ENCODE measurements around the gene SHISAL2A.

Gene SHISAL2A

DNA sequence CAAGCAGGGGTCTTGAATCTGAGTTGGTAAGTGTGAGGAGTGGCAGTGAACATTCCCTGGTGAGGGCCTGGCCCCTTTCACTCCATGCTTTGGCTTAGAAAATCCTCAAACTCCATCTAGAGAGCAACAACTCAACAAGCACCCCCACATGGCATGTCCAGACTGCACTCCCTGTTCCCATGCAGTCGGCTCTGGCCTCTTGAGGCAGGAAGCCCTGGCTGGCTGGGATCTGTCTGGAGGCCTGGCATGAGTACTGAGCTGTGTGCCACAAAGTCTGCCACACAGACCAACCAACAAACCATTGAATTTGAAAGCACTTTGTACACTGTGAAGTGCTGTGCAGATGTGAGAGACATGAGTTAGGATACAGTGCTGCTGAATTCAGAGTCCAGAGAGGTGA lies 40.0 kb downstream of the SHISAL2A start:
- 0% methylated on average over 1 of the region's 1 CpG for WGBS, 2 experiments (ENCODE audit: insufficient coverage in 2 of 2)
- no peaks in the 10 kb centered on the region for H3K36me3 ChIP-seq (ENCODE audit: control insufficient read depth, insufficient read depth, low read length)
- H3K4me1 ChIP-seq (ENCODE audit: control insufficient read depth, insufficient read depth, low read length, poor library complexity, severe bottlenecking): peaks cover 22% of the 10 kb centered on the region
- H3K27ac ChIP-seq (ENCODE audit: low read depth, low read length, severe bottlenecking): peak overlapping the region; percentile 66
- no peak overlapping the region for H3K4me3 ChIP-seq (ENCODE audit: extremely low read depth, insufficient read depth, low read length, poor library complexity, severe bottlenecking)
- H3K9me3 ChIP-seq (ENCODE audit: control insufficient read depth, low read length): no peaks in the 10 kb centered on the region

DNA sequence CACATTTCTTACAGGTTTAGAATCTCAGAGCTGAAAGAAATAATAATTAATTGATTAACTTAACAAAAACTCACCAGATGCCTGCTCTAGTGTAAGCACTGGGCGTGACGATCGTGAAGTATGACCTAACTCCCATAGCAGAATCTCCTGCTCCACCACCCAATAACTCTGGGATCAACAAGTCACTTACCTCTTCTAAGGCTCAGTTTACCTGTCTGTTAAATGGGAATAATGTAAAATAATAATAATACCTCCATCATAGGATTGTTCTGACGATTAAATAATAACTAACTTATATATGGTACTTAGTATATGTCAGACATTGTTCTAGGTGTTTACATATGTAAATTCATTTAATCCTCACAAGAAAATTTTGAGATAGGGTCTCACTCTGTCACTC lies 40.5 kb downstream of the SHISAL2A start:
- no peak overlapping the region for H3K27ac ChIP-seq (ENCODE audit: low read depth, low read length, severe bottlenecking)
- no peaks in the 10 kb centered on the region for H3K9me3 ChIP-seq (ENCODE audit: control insufficient read depth, low read length)
- peaks cover 22% of the 10 kb centered on the region for H3K4me1 ChIP-seq (ENCODE audit: control insufficient read depth, insufficient read depth, low read length, poor library complexity, severe bottlenecking)
- no peaks in the 10 kb centered on the region for H3K36me3 ChIP-seq (ENCODE audit: control insufficient read depth, insufficient read depth, low read length)
- WGBS, 2 experiments (ENCODE audit: insufficient coverage in 2 of 2): no CpG with 5 or more reads among the region's 4 CpGs
- H3K4me3 ChIP-seq (ENCODE audit: extremely low read depth, insufficient read depth, low read length, poor library complexity, severe bottlenecking): no peak overlapping the region

GRCh38 chr1:52674497-52675384 lies 41.8 kb downstream of the SHISAL2A start:
- peak overlapping the region; percentile 91 for H3K27ac ChIP-seq (ENCODE audit: low read depth, low read length, severe bottlenecking)
- WGBS, 2 experiments (ENCODE audit: insufficient coverage in 2 of 2): 45 to 67% methylated on average over 3 to 4 of the region's 6 CpGs
- H3K4me3 ChIP-seq (ENCODE audit: extremely low read depth, insufficient read depth, low read length, poor library complexity, severe bottlenecking): no peak overlapping the region
- H3K4me1 ChIP-seq (ENCODE audit: control insufficient read depth, insufficient read depth, low read length, poor library complexity, severe bottlenecking): peaks cover 28% of the 10 kb centered on the region
- no peaks in the 10 kb centered on the region for H3K36me3 ChIP-seq (ENCODE audit: control insufficient read depth, insufficient read depth, low read length)
- no peaks in the 10 kb centered on the region for H3K9me3 ChIP-seq (ENCODE audit: control insufficient read depth, low read length)

GRCh38 chr1:52676249-52676903 lies 43.4 kb downstream of the SHISAL2A start:
- H3K27ac ChIP-seq (ENCODE audit: low read depth, low read length, severe bottlenecking): no peak overlapping the region
- H3K4me3 ChIP-seq (ENCODE audit: extremely low read depth, insufficient read depth, low read length, poor library complexity, severe bottlenecking): no peak overlapping the region
- no peaks in the 10 kb centered on the region for H3K9me3 ChIP-seq (ENCODE audit: control insufficient read depth, low read length)
- peaks cover 28% of the 10 kb centered on the region for H3K4me1 ChIP-seq (ENCODE audit: control insufficient read depth, insufficient read depth, low read length, poor library complexity, severe bottlenecking)
- WGBS, 2 experiments (ENCODE audit: insufficient coverage in 2 of 2): 74 to 83% methylated on average over 7 of the region's 8 CpGs
- no peaks in the 10 kb centered on the region for H3K36me3 ChIP-seq (ENCODE audit: control insufficient read depth, insufficient read depth, low read length)

GRCh38 chr1:52677076-52677806 lies 44.3 kb downstream of the SHISAL2A start:
- Histone ChIP-seq H3K4me3 (ENCODE audit: extremely low read depth, insufficient read depth, low read length, poor library complexity, severe bottlenecking) (no peak overlapping the region), H3K9me3 (ENCODE audit: control insufficient read depth, low read length) (no peaks in the 10 kb centered on the region), H3K27ac (ENCODE audit: low read depth, low read length, severe bottlenecking) (no peak overlapping the region), H3K4me1 (ENCODE audit: control insufficient read depth, insufficient read depth, low read length, poor library complexity, severe bottlenecking) (peaks cover 28% of the 10 kb centered on the region), H3K36me3 (ENCODE audit: control insufficient read depth, insufficient read depth, low read length) (no peaks in the 10 kb centered on the region)
- 93 to 96% methylated on average over 4 of the region's 6 CpGs for WGBS, 2 experiments (ENCODE audit: insufficient coverage in 2 of 2)

DNA sequence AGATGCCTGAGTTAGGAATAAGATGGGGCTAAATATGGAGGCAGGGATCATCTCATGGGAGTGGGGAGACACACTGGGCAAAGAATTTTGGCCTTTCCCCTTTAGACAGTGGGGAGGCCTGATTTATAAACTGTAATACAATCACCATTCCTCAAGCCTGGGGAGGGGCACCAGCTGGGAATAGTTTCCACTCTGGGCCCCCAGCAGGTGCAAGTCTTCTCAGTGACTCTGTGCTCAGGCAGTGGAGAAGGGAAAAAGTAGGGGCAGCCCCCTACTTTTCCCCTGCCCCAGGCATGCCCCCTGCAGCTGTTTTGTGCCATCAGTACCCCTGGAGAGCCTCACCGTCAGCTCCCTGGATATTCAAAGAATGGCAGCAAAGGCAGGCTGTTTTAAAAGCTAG lies 46.1 kb downstream of the SHISAL2A start:
- Histone ChIP-seq H3K27ac (ENCODE audit: low read depth, low read length, severe bottlenecking) (no peak overlapping the region), H3K9me3 (ENCODE audit: control insufficient read depth, low read length) (no peaks in the 10 kb centered on the region), H3K4me3 (ENCODE audit: extremely low read depth, insufficient read depth, low read length, poor library complexity, severe bottlenecking) (no peak overlapping the region), H3K36me3 (ENCODE audit: control insufficient read depth, insufficient read depth, low read length) (peaks cover 2% of the 10 kb centered on the region), H3K4me1 (ENCODE audit: control insufficient read depth, insufficient read depth, low read length, poor library complexity, severe bottlenecking) (peaks cover 20% of the 10 kb centered on the region)
- WGBS, 2 experiments (ENCODE audit: insufficient coverage in 2 of 2): 70 to 100% methylated on average over 1 of the region's 1 CpG

GRCh38 chr1:52679498-52679897 lies 46.5 kb downstream of the SHISAL2A start:
- peaks cover 5% of the 10 kb centered on the region for H3K36me3 ChIP-seq (ENCODE audit: control insufficient read depth, insufficient read depth, low read length)
- H3K27ac ChIP-seq (ENCODE audit: low read depth, low read length, severe bottlenecking): no peak overlapping the region
- no peak overlapping the region for H3K4me3 ChIP-seq (ENCODE audit: extremely low read depth, insufficient read depth, low read length, poor library complexity, severe bottlenecking)
- WGBS, 2 experiments (ENCODE audit: insufficient coverage in 2 of 2): 76 to 100% methylated on average over 1 to 2 of the region's 5 CpGs
- H3K4me1 ChIP-seq (ENCODE audit: control insufficient read depth, insufficient read depth, low read length, poor library complexity, severe bottlenecking): peaks cover 16% of the 10 kb centered on the region
- H3K9me3 ChIP-seq (ENCODE audit: control insufficient read depth, low read length): no peaks in the 10 kb centered on the region

DNA sequence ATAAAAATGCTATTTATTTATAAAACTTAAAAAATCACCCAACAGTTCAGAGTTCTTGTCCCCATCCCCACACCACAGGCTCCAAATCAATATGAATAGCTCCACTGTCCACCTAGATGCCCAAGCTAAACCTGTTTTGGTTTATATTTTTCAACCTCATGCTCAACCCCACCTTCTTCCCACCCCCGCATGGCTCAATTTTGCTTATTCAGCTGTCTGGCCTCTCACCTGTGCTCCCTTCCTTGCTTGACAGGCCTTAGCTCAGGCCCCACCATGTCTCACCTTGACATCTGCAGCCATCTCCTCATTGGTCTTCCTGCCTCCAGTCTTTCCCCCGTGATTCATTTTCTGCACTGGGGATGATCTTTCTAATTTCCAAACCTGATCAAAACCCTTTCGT lies 47.4 kb downstream of the SHISAL2A start:
- Histone ChIP-seq H3K4me1 (ENCODE audit: control insufficient read depth, insufficient read depth, low read length, poor library complexity, severe bottlenecking) (peaks cover 11% of the 10 kb centered on the region), H3K4me3 (ENCODE audit: extremely low read depth, insufficient read depth, low read length, poor library complexity, severe bottlenecking) (no peak overlapping the region), H3K9me3 (ENCODE audit: control insufficient read depth, low read length) (no peaks in the 10 kb centered on the region), H3K36me3 (ENCODE audit: control insufficient read depth, insufficient read depth, low read length) (peaks cover 13% of the 10 kb centered on the region), H3K27ac (ENCODE audit: low read depth, low read length, severe bottlenecking) (no peak overlapping the region)
- WGBS, 2 experiments (ENCODE audit: insufficient coverage in 2 of 2): 91 to 100% methylated on average over 3 of the region's 3 CpGs

DNA sequence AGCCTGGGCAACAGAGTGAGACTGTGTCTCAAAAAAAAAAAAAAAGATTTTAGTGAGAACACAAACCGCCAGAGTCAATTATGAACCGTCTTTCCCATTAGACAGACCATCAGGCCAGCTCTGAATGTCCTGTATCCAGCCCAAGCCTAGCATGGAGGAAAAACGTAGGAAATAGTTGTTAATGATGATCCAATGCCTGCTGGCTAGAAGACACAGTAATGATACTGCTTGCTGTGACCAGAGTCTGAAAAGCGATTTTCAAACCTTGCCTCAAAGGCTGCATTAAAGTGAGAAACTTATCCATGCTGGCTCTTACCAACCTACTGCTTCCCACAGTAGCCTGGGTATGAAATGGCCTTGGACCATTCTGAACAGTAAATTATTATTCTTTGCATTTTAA lies 48.2 kb downstream of the SHISAL2A start:
- 92 to 100% methylated on average over 2 of the region's 4 CpGs for WGBS, 2 experiments (ENCODE audit: insufficient coverage in 2 of 2)

GRCh38 chr1:52683367-52683940 lies 50.5 kb downstream of the SHISAL2A start:
- H3K4me1 ChIP-seq (ENCODE audit: control insufficient read depth, insufficient read depth, low read length, poor library complexity, severe bottlenecking): peaks cover 7% of the 10 kb centered on the region
- 90 to 92% methylated on average over 2 to 3 of the region's 4 CpGs for WGBS, 2 experiments (ENCODE audit: insufficient coverage in 2 of 2)
- peaks cover 33% of the 10 kb centered on the region for H3K36me3 ChIP-seq (ENCODE audit: control insufficient read depth, insufficient read depth, low read length)
- no peak overlapping the region for H3K27ac ChIP-seq (ENCODE audit: low read depth, low read length, severe bottlenecking)
- no peaks in the 10 kb centered on the region for H3K9me3 ChIP-seq (ENCODE audit: control insufficient read depth, low read length)
- H3K4me3 ChIP-seq (ENCODE audit: extremely low read depth, insufficient read depth, low read length, poor library complexity, severe bottlenecking): no peak overlapping the region

More for the DNA sequence above, 48.2 kb downstream of the SHISAL2A start:
- Histone ChIP-seq H3K9me3 (ENCODE audit: control insufficient read depth, low read length) (no peaks in the 10 kb centered on the region), H3K36me3 (ENCODE audit: control insufficient read depth, insufficient read depth, low read length) (peaks cover 13% of the 10 kb centered on the region), H3K4me1 (ENCODE audit: control insufficient read depth, insufficient read depth, low read length, poor library complexity, severe bottlenecking) (peaks cover 7% of the 10 kb centered on the region), H3K27ac (ENCODE audit: low read depth, low read length, severe bottlenecking) (no peak overlapping the region), H3K4me3 (ENCODE audit: extremely low read depth, insufficient read depth, low read length, poor library complexity, severe bottlenecking) (no peak overlapping the region)
